Effector CD4-positive, alpha-beta T cell (primary cell): Measurements from ENCODE around the gene SPC24.
A peak's percentile ranks its signal among the peaks of the same experiment; 100 is the strongest.
"Not testable (repeated sequence)": the region's sequence is repeated elsewhere in the genome, so short reads cannot be mapped to it uniquely, and the experiment has no call there.

Experiments used
- DNase-seq: peaks from one replicate; pipeline ENCODE4 v3.0.0-alpha.2; 2020

Gene SPC24

GRCh38 chr19:11164296-11164695, 8.7 kb upstream of the SPC24 start:
- no peak for DNase-seq

DNA sequence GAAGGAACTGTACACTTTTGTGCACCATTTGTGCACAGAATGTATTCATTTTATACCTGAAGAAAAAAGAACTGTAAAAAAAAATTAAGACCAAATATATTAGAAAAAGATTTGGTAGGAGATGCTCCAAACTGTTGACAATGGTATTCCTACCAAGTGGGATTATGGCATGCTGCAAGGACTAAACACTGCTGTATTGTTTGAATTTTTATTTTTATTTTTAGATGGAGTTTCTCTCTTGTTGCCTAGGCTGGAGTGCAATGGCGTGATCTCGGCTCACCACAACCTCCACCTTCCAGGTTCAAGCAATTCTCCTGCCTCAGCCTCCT, 4.8 kb upstream of the SPC24 start:
- not testable (repeated sequence) for DNase-seq

- DNase-seq = no peak
Observed at GRCh38 chr19:11159598-11160439, 4.2 kb upstream of the SPC24 start.

DNA sequence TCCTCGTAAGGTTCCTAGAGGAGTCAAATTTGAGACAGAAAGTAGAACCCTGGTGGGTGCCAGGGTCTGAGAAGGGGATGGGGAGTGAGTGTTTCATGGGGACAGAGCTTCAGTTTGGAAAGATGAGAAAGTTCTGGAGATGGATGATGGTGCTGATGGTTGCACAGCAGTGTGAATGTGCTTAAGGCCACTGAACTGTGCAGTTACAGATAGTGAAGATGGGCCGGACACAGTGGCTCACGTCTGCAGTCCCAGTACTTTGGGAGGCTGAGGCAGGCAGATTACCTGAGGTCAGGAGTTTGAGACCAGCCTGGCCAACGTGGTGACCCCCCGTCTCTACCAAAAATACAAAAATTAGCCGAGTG, 917 bp downstream of the SPC24 start:
- no peak for DNase-seq

- DNase-seq = no peak
Observed at GRCh38 chr19:11152318-11153062, 3.1 kb downstream of the SPC24 start.

DNA sequence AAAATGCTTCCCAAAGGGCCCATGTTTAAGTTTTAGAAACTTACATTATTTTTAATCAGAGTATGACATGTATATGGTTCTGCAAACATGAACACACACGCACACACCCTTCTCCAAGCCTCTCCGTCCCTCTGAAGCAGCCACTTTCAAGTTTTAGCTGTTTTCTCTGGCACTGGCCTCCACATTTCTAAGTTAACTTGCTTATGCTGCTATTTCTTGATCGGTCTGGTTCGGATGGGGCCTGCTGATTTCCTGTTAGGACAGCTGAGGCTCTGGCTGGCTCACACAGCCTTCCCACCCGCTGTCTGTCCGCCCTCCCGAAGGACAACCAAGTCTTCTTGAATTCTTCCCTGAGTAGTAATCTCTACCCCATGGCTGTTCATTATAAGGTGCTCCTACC, 4.4 kb downstream of the SPC24 start:
- no peak for DNase-seq

DNA sequence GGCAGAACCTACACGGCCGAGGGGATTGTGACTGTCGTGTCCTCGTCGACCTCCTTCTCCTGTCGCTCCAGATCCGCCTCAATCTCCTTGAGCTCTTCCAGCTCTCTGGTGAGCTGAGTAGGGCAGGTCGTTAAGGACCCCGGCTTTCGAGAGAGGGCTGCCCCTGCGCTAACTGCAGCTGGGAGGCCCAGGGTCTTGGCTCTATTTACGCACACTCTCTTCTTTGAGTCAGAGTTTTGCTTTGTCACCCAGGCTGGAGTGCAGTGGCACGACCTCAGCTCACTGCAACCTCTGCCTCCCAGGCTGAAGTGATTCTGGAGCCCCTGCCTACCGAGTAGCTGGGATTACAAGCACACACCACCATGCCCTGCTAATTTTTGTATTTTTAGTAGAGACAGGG, 7.6 kb downstream of the SPC24 start:
- DNase-seq = no peak

DNA sequence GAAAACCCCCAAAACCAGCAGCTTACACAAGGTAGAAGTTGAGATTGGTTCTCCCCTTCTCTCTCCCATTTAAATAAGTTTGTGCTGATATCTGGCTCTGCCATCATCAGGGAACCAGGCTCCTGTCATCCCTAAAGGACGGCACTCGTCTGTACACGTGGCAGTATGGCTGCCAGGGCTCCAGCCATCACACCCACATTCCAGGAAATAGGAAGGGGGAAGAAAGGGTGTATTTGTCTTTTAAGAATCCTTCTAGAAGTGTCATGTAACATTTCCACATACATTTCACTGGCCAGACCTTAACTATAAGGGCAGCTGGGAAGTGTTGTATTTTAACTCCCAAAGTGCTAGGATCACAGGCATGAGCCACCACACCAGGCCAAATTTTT, 10.1 kb downstream of the SPC24 start:
- no peak for DNase-seq

- DNase-seq = no peak
Observed at GRCh38 chr19:11142528-11143171, 12.9 kb downstream of the SPC24 start.

GRCh38 chr19:11141937-11142527, 13.6 kb downstream of the SPC24 start:
- no peak for DNase-seq

DNA sequence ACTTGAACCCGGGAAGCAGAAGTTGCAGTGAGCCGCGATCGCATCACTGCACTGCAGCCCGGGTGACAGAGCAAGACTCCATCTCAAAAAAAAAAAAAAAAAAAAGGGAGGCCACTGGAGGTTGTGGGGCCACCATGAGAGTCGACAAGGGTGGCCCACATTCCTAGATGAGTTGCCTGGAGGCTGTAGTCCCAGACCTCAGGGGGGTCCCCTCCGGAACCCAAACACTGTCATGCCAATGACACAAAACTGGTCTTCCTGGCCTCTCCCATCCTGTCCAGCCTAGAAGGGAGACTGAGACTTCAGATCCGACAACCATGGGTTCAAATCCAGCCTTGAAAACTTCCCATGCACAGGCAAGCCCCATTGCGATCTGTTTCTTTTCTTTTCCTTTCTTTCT, 14.7 kb downstream of the SPC24 start:
- DNase-seq = no peak

DNA sequence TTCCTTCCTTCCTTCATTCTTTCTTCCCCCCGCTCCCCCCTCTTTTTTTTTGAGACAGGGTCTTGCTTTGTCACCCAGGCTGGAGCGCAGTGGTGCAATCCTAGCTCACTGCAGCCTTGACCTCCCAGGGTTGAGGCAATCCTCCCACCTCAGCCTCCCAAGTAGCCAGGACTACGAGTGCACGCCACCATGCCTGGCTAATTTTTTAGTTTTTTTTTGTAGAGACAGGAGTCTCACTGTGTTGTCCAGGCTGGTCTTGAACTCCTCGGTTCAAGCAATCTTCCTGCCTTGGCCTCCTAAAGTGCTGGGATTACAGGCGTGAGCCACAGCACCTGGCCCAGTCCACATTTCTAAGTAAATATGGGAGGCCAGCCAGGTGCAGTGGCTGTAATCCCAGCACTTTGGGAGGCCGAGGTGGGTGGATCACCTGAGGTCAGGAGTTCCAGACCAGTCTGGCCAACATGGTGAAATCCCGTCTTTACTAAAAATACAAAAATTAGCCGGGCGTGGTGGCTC, 15.5 kb downstream of the SPC24 start:
- DNase-seq = not testable (repeated sequence)

DNA sequence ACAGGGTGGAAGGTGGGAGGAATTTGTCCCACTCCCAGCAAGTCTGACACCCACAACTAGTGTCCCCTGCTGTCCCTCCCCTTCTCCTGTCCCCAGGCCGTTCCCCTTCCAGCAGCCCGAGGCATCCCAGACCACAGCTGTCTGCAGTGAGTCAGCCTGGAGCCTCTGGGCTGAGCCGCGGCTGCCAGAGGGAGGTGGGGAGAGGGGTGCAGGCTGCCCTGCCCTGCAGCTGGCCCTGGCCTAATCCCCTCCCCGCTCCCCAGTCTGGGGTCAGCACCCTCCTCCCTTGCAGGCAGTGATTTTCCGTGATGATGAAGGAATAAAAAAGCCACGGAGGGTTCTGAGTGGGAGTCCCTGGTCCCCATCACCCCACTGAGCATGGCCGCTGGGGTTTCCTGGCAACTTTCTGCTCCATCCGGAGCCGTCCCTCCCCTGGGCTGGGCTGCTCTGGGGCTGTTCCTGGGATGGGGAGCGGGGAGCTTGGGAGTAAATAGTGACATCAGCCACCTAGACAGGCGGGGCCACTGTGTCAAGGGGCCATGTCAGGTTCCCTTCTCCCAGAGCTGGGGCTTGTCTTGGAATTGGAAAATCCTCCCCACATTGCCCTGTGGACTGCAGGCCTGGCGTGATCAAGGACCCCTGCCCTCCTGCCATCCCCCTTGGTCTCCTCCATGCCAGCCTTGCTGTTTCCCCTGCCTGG, 16.8 kb downstream of the SPC24 start:
- DNase-seq = no peak

DNA sequence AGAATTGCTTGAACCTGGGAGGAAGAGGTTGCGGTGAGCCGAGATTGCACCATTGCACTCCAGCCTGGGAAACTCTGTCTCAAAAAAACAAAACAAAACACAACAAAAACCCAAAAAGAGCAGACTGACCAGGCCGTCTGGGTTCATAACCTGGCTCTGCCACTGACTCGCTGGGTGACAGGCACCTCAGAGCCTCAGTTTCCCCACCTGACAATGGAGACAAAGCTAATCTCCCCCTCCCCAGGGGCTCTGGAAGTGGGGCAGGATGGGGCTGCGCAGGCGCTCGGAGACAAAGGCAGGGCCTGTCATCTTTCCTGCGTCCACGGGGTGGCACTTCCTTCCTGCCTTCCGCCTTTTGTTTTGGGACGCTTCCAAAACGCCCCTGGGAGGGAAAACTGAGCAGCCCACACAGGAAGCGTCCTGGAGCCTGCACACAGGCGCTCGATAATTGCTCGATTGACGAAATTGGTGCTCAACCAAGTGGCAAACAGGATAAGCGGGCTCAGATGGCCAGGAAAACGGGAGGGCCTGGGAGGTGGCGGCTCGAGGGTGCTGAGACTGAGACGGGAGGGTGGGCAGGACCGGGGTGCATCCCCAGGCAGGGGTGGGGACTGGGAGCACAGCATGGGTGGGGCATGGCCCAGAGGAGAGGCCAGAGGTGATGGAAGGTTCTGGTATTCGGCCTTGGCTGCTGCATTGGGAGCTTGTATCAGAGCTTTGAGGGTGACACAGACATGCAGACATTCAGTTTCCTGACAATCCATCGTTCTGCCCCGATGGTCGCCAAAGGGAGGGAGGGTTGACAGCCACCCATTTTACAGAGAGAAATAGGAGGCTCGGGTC, 17.8 kb downstream of the SPC24 start:
- DNase-seq = peak; percentile 42

GRCh38 chr19:11136400-11137101, 19.0 kb downstream of the SPC24 start:
- no peak for DNase-seq

- no peak for DNase-seq
Observed at GRCh38 chr19:11131471-11131870, 24.1 kb downstream of the SPC24 start.

GRCh38 chr19:11130824-11131455, 24.6 kb downstream of the SPC24 start:
- DNase-seq = peak; percentile 57

DNA sequence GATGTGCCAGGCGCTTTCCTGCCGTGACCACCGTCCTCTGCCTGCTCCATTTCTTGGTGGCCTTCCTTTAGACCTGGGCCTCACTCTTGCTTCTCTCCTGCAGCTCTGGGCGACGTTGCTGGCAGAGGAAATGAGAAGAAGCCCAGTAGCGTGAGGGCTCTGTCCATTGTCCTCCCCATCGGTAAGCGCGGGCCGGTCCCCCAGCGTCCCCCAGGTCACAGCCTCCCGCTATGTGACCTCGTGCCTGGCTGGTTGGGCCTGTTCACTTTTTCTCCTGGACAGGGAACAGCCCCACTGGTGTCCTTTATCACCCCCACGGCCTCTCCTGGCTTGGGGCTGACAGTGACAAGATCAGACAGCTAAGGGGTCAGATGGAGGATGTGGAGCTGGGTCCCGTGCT, 27.7 kb downstream of the SPC24 start:
- no peak for DNase-seq

DNA sequence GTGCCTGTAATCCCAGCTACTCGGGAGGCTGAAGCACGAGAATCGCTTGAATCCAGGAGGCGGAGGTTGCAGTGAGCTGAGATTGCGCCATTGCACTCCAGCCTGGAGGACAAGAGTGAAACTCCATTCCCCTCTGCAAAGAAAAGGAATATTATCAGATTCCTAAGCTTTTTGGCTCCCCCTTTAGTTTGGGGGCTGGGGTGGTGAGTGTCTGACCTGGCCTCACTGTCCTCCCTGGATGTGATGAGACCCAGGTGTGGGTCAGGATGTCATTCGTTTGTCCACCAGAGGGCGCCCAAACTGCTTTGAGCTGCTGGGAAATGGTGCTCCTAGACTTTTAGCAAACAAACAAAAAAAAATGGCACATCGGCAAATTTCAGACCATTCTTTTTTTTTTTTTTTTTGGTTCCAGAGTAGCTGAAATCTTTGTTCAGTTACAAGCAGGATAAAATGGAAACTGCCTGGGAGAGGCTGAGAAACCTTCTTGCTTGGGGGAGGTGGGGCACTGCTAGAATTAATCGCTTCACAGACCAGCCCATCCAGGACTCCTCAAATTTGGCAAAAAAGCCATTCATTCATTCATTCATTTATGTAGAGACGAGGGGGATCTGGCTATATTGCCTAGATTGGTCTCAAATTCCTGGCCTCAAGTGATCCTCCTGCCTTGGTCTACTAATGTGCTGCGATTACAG, 29.4 kb downstream of the SPC24 start:
- DNase-seq = peak; percentile 72

DNA sequence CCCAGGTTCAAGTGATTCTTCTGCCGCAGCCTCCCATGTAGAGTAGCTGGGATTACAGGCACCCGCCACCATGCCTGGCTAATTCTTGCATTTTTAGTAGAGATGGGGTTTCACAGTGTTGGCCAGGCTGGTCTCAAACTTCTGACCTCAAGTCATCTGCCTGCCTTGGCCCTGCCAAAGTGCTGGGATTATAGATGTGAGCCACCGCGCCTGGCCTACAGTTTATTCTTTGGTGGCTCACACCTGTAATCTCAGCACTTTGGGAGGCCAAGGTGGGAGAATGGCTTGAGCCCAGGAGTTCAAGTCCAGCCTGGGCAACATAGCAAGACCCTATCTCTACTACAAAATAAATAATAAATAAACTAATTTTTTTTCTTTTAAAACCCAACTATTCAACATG, 31.4 kb downstream of the SPC24 start:
- DNase-seq = not testable (repeated sequence)
